ENCODE measurements around the gene MAPK8.
A peak's percentile ranks its signal among the peaks of the same experiment; 100 is the strongest.
"Not testable (repeated sequence)": the region's sequence is repeated elsewhere in the genome, so short reads cannot be mapped to it uniquely, and the experiment has no call there.

Gene MAPK8

DNA sequence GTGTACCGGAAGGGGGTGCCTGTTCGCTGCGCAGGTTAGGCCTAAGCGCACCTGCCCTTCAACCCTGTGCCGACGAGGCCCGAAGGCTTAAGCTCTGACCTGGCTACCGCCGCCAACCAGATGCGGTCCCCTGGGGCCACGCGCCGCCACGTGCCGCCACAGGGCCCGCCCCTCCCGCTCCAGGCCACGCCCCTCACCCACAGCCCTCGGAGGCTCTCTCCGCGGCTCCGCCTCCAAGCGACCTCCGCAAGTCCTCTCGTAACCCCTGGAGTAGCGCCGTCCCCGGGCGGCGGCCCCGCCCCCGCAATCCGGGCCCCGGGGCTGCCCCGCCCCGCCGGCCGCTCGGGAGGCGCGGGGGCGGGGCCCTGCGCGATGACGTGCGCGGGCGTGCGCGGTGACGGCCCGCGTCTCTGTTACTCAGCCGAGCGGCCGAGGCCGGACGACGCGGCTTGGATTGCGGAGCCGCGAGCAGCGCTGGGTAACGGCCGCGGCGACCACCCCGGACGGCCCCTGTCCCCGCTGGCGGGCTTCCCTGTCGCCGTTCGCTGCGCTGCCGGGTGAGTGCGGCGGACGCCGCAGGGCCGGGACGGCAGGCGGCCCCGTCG lies at the start of gene MAPK8:
Gene MAPK8, plus strand, starts transcription at position 413 of the 605 bp plus-strand sequence. CDS start 94,984 bp downstream, outside the sequence.
- DNase-seq, result peak; percentile 79

DNA sequence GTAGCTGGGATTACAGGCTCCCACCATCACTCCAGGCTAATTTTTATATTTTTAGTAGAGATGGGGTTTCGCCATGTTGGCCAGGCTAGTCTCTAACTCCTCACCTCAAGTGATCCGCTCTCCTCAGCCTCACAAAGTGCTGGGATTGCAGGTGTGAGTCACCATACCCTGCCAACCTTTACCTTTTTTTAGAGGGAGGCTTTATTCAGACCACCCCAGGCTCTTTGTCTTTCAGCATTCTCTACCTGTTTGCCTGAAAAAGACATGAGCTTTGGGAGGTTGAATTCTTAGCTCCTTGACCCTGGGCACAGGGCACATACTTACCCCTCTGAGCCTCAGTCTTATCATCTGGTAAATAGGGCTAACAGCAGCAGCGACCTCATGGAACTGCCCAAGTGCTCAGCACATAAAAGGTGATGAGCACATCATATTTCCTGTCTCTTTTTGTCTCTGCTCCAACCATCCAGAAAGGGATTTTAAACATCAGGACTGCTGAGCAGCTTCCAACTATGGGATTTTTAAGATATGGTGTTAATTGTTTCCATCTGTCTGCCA lies 49.0 kb upstream of the MAPK8 start:
- DNase-seq, result no peak

DNA sequence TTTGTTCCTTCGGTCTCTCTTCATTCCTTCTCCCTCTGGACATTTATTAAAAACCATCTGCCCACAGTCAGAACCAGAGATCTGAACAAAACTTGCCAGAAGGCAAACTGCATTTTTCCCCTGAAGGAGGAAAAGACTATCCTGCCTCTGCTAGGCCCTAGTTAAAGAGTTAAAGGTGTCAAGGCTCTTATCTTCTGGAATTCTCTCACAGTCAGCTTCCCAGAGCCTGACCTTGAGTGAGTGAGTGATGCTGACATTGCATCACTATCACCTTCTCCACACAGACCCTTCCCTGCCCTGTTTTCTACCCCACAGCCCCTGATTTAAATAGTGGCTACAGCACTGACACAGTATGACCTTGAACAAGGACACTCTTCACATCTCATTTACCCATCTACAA lies 48.4 kb upstream of the MAPK8 start:
- DNase-seq, result no peak

DNA sequence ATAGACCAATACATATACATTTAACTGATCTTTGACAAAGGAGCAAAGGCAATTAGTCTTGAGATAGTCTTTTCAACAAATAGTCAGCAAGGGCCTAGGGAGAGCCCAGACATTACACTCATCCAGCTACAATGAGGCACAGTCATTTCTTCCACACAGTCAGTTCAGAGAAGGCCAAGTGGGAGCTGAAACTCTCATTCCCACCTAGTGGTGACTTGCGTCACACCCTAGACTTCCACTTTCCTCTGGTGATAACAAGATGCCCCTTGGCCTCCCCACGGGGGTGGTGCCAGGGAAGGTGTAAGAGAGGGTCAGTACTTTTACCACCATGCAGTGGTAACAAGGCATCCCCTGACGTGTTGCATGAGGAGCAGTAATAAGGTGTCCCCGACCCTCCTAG lies 39.9 kb upstream of the MAPK8 start:
- DNase-seq, result no peak

DNA sequence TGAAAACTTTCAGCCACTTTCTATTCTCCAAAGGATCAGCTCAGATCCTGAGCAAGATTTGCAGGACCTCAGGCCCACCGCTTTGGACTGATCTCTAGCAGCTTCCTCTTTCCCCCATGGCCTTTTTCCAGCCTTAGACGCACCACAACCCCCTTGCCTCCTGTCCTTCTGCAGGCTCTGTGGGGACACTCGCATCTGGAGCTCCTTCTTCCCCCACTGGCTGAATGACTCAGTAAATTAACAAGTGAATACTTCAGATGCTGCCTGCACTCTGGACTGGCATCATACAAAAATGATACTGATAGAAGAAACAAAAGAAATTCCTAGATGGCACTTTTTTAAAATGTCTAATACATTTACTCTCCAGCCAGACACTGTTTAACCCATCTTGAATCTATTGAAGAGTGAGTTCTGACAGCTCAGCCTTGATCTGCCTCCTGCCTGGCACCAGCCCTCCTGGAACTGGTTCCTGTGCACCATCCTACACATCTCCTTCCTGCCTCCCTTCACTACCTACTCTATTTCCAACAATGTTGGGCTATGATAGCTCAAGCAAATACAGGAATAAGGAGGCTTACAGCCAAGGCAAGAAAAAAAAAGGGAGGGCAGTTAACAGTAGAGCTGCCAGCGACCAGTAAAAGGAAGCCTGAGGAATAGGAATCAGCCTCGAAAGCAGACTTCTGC lies 35.3 kb upstream of the MAPK8 start:
- no peak for DNase-seq

DNA sequence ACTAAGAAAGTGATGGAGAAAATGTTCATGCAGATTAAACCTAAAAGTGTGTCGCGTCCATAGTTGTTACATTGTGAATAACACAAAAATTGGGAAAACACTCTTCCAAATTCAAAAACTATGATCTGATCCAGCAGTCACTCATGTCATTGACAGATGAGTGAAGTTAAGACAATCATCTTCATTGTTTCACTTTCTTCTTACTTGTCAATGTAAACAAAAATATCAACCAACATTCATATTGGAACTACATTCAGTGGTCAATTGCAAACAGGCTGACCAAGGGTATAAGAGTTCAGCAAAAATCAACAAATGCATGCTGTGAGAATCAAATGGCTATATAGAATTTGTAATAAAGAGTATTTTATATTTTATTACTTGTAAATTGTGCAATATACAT lies 33.8 kb upstream of the MAPK8 start:
- no peak for DNase-seq

DNA sequence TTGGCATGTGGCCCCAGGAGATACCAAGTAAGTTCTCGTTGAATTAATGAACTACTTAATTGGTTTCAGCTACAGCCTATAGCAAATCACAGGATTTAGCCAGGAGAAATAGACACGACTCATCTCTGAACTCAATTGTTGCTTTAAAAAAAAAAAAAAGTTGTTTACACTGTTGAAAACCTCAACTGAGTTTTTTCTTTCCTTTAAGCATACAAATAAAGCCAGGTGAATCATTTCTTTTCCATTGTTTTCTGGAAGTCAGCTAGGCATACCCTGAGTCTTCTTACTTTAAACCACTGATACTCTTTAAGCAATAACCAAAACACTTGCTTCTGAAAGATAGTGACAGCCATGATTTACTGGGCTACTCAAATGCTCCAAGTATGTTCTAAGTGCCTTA lies 32.7 kb upstream of the MAPK8 start:
- peak; percentile 45 for DNase-seq

DNA sequence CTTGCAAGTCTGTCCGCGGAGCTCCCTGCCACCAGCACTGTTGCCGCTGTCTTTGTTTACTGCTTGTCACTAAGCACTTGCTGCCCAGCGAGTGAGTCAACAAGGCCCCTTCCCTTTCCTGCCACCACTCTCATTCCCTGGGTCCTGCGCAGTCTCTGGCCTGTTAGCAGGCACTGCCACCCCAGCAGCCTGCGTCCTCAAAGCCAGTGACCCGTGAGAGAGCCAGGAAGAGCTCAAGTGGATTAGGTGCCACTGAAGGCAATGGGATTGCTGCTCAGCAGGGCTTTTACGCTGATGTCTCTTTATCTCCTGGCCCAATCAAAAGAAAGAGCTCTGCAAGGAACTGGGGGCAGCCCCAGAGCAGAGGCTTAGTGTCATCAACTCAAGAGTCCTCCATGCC lies 31.8 kb upstream of the MAPK8 start, which contains the start of gene FRMPD2:
Gene FRMPD2, minus strand, starts transcription at position 61 of the 400 bp plus-strand sequence. CDS start 129 bp downstream, outside the sequence.
- no peak for DNase-seq

DNA sequence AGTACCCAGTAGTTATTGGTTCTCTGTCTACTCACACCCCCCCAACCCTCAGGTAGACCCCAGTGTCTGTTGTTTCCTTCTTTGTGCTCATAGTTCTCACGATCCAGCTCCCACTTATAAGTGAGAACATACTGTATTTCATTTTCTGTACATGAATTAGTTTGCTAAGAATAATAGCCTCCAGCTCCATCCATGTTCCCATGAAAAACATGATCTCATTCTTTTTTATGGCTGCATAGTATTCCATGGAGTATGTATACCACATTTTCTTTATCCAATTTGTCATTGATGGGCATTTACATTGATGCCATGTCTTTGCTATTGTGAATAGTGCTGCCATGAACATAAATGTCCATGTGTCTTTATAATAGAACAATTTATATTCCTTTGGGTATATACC lies 29.4 kb upstream of the MAPK8 start:
- DNase-seq, result no peak

DNA sequence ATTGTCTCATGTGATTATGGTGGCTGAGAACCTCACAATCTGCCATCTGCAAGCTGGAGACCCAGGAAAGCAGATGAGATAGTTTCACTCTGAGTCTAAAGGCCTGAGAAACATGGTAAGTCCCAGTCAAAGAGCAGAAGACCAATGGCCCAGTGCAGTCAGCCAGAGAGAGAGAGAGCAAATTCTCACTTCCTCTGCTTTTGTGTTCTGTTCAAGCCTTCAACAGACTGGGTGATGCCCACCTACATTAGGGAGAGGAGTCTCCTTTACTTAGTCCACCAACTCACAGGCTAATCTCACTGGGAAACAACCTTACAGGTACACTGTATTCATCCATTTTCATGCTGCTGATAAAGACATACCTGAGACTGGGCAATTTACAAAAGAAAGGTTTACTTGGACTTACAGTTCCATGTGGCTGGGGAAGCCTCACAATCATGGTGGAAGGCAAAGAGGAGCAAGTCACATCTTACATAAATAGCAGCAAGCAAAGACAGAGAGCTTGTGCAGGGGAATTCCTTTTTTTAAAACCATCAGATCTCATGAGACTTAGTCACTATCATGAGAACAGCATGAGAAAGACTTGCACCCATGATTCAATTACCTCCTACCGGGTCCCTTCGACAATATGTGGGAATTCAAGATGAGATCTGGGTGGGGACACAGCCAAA lies 27.3 kb upstream of the MAPK8 start:
- no peak for DNase-seq

DNA sequence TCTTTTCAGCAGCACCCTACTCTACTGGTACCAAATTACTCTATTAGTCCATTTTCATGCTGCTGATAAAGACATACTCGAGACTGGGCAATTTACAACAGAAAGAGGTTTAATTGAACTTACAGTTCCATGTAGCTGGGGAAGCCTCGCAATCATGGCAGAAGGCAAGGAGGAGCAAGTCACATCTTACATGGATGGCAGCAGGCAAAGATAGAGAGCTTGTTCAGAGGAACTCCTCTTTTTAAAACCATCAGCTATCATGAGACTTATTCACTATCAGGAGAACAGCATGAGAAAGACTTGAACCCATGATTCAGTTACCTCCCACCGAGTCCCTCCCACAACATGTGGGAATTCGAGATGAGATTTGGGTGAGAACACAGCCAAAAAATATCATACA lies 24.8 kb upstream of the MAPK8 start:
- DNase-seq, result not testable (repeated sequence)

DNA sequence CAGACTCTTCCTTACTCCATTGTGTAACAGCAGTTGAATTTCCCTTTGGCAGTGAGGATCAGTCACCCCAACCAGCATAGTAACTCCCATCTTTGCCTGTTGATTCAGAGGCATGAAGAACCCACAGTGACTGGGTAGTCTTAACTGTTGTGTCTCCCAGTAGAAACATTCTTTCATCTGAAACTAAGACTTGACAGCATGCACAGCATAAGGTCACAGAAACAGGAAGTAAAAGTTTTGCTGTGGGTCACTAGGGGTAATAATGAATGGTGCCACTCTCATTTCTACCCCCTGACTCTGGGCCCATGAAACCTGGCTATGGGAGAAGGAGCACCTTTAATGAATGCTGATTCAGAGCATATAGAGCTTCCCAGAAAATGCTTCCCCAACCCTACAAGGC lies 23.6 kb upstream of the MAPK8 start:
- DNase-seq, result no peak

DNA sequence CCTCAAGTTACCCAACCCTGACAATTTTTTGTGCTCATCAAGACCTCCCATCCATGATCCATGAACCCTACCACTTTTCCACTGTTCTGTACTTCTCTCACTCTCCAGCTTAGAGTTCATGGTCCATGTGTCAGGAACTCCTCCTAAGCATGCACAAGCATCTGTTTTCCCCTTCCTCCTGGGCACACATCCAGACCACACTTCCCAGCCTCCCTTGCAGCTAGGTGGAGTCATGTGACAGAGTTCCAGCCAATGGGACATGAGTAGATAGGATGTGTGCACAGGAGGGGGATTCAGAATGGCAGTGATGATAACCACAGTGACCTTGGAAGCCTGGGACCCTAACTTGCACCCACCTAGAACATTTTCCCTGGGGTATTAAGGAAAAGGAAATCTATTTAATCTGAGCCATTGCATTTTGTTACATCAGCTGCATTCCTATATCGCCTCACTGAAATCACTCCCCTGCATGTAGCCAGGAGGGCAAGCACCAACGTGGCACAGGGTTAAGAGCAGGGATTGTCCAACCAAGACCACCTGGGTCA lies 22.4 kb upstream of the MAPK8 start:
- no peak for DNase-seq

DNA sequence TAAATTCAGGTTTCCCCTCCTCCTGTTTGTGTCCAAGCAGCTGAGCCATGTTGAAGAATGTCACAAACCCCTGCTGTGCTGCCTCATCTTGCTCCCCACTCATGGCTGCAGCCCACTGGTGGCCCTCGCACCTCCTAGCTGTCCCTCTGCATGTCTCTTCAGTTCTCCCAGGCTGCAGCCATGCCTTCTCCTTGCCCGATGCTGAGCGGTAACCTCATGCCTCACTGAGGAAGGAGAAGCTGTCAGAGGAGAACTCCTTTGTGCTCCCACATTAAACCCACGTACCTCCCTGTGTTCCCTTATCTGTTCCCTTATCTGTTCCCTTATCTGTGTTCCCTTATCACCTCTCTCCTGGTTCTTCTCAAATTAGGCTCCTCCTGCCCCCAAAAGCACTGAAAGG lies 21.7 kb upstream of the MAPK8 start:
- no peak for DNase-seq

DNA sequence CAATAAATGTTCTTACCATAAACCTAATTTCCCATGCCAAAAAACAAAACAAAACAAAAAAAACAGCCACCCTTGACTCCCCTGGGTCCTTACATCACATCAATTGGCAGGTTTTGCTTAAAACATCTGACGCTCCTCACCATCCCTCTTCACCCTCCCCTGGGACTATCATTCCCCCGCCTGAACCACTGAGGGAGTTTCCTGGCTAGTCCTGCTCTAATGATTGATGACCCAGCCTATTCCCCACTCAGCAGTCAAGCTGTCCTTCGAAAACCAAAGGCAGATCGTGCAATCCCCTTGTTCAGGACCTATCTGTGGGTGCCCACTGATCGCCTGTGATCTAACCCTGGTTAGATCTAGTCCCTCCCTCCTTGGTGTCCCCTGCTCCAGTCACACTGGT lies 20.8 kb upstream of the MAPK8 start:
- DNase-seq, result no peak

DNA sequence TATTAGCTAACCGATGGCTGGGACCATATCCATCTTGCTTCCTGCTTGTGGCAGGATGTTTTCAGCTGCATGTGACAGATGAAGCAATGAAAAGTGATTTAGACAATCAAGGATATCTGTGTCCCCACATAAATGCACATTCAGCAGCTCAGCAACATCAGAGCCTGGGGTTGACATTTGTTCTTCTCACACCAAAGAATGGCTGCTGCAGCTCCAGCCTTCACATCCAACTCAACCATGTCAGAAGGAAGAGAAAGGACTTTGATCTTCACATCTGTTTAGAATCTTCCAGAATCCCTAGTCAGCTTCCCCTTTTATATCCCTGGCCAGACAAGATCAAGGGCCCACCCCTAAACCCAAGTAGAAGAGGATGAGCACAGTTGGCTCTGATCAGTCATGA lies 20.1 kb upstream of the MAPK8 start:
- DNase-seq, result no peak

DNA sequence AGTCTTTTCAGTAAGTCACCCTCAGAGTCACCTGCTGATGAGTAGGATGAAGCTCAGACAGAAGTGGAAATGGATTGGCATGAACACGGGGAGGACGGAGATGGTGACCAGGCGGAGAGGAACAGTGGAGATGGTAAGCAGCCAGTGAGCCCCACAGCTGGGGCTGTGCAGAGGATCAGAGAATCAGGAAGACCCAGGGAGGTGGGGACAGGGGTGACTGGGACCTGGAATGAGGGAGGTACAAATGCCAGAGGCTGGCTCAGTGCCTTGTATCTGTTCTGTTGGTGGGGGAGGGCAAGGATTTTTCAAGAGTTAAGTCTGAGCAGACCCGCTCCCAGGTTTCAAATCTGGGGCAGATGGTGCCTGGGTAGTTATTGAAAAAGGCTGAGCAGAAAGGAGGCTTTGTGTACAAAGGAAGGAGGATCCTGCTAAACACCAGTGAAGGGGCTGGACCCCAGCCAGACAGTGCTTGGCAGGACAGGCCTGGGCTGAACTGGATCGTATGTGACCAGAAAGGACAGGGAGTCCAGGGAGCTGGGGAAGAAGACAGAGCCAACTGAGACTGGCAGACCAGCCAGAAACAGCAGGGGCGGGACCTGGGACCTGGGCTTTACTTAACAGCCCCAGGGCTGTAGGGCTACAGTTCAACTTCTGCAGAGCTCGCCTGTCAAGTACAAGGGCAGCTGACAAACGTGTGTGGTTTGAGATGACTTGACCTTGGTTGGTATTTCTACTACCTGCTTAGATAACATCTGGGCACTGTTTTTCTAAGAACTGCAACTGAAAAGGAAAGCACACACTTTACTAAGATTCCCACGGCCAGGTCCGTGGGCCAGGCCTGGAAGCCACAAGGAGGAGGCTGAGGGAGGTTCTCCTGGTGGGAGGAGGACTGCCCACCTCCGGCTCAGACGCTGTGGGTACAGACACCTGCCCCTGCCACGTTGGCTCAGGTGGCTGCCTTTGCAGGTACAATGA lies 18.8 kb upstream of the MAPK8 start:
- no peak for DNase-seq

DNA sequence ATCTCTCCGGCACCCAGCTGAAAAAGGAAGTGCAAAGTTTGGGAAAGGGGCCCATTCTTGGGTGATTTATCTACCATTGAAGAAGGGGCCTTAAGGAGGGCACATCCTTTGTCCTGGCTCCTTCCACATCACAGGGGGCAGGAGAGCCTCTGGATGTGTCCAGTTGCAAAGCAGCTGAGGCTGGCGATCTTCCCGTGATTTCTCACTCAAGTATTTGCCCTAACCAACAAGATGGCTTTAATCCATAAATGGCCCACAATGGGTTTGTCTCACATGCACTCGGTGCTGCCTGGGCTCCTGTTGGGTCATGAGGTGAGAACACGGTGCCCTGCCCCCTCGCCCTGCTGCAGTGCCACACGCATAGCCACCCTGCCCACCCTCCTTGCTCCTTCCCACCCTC lies 17.8 kb upstream of the MAPK8 start:
- DNase-seq, result no peak

DNA sequence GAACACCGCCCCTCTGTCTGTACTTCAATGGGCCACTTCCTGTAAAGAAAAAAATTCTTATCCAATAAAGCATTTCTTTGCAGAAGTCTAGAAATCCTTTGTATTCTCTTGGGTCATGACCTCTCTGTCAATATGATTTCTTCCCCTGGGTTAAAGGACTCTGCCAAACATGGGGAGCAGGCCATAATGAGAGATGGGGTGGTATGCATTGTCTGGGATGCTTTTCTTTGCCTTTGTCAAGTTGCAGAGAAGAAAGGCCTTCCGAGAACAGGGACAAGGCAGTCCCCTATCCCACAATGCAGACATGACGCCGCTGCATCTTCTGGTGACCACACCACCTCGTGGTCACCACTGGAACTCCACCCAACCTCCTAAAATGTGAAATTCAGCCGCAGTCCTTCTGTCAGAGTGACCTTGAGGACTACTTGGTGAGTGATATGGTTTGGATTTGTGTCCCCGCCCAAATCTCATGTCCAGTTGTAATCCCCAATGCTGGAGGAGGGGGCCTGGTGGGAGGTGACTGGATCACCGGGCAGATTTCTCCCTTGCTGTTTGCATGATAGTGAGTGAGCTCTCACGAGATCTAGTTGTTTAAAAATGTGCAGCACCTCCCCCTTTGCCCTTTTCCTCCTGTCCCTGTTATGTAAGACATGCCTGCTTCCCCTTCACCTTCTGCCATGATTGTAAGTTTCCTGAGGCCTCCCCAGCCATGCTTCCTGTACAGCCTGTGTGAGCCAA lies 16.8 kb upstream of the MAPK8 start:
- peak; percentile 34 for DNase-seq

DNA sequence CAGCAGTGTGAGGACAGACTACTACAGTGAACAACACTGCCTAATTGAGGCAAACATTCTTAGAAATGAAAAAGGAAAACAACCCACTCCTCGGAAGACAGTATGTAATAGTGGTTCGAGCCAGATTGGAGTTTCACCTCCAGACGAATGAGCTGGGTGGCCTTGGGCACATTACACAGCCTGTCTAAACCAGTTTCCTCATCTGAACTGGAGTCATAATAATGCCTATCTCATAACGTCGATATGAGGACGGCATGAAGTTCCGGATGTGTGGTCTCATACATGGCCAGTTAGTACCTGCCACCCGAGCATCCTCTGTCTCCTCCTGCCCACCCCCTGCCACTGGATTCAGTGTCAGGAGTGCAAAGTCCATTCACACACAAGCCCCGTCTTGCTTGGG lies 16.2 kb upstream of the MAPK8 start:
- no peak for DNase-seq

DNA sequence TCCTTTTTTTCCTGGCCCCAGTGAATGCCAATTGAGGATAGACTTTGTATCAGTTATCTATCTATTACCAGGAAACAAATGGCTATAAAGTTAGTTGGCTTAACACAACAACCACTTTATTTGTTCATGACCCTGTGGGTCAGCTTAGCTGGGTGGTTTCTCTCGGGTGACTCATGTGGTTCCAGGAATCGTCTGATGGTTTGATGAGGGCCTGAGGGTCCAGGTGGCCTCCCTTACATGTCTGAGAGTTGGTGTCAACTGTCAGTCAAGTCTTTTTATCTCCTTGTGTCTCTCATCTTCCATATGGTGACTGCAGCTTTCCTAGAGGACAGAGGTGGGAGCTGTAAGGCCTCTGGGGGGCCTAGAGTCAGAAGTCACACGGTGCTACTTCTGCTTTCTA lies 15.3 kb upstream of the MAPK8 start:
- no peak for DNase-seq

DNA sequence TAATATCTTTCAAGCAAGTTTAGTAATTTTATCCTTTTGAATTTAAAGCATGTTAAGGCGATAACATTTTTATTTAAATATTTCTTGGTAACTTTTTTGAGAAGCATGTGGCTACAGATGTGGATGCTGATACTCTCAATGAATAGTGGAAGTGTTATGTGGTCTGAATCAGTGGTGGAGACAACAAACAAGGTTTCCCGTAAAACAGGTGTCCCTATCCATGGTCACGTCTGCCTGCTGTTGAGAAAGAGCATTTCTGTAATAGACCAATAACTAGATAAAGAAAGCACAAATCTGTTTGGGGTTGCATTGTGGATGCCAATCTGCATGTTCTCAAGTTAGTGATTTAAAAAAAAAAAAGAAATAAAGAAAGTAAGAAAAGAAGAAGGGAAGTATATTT lies 13.9 kb upstream of the MAPK8 start:
- no peak for DNase-seq
